Activated T-cell treated with anti-CD3 and anti-CD28 coated beads, Interleukin-2, amount 50 U/mL, for 72 hours (primary cell): Measurements from ENCODE around the gene SUPT4H1. TPM values are rescaled to one million over a fixed set of nuclear protein-coding genes. Genes with fewer than 3 reads are reported as not detected.
A peak's percentile ranks its signal among the peaks of the same experiment; 100 is the strongest.

Experiments
- ATAC-seq, 2 donors: fragments of 150-1000 bp; cut with Tn5 transposase; replicated peaks in 1 of 2; 2 replicates each; pipeline ENCODE4 v1.10.0; 2021; ENCODE audit warnings: moderate library complexity in 2 of 2, mild to moderate bottlenecking in 1 of 2
- DNase-seq, 2 donors: peaks; one replicate each; pipeline ENCODE4 v3.0.0; 2021 to 2022; ENCODE audit warnings: mixed read lengths in 1 of 2
- H3K27ac Mint-ChIP-seq: one replicate; pipeline ENCODE4 v1.8.0; 2022; ENCODE audit warnings: mild to moderate bottlenecking, moderate library complexity, mixed read lengths
- H3K27me3 Mint-ChIP-seq: one replicate; pipeline ENCODE4 v1.8.0; 2022; ENCODE audit warnings: low read depth, mixed read lengths
- H3K36me3 Mint-ChIP-seq, 2 donors: one replicate each; pipeline ENCODE4 v1.8.0; 2022; ENCODE audit warnings: mixed read lengths in 2 of 2, mild to moderate bottlenecking in 1 of 2; ENCODE audit not compliant: insufficient read depth in 2 of 2
- H3K4me1 Mint-ChIP-seq: one replicate; pipeline ENCODE4 v1.8.0; 2022; ENCODE audit warnings: low read depth, mixed read lengths
- H3K4me3 Mint-ChIP-seq, 2 donors: one replicate each; pipeline ENCODE4 v1.8.0; 2022; ENCODE audit warnings: mild to moderate bottlenecking in 2 of 2, mixed read lengths in 2 of 2, moderate library complexity in 2 of 2
- H3K9me3 Mint-ChIP-seq, 2 donors: one replicate each; pipeline ENCODE4 v1.8.0; 2022; ENCODE audit warnings: mixed read lengths in 2 of 2
- total RNA-seq, 2 donors: library from RNA; stranded (reverse); gene quantifications; one replicate each; pipeline ENCODE4 v1.2.3, GENCODE V29; 2022

The SUPT4H1 gene
- total RNA-seq, 2 donors from 2014 or later: 101 to 110 TPM

- no peaks in the 10 kb centered on the region for H3K27me3 Mint-ChIP-seq
- no peak for DNase-seq
- no peaks in the 10 kb centered on the region for H3K9me3 Mint-ChIP-seq
- H3K27ac Mint-ChIP-seq: no peak overlapping the region
- no peak for ATAC-seq
- peaks cover 9% of the 10 kb centered on the region for H3K4me1 Mint-ChIP-seq
- H3K36me3 Mint-ChIP-seq: no peaks in the 10 kb centered on the region
- no peak overlapping the region for H3K4me3 Mint-ChIP-seq
These were observed 12.4 kb upstream of the SUPT4H1 start for GRCh38 chr17:58364270-58364942.

DNA sequence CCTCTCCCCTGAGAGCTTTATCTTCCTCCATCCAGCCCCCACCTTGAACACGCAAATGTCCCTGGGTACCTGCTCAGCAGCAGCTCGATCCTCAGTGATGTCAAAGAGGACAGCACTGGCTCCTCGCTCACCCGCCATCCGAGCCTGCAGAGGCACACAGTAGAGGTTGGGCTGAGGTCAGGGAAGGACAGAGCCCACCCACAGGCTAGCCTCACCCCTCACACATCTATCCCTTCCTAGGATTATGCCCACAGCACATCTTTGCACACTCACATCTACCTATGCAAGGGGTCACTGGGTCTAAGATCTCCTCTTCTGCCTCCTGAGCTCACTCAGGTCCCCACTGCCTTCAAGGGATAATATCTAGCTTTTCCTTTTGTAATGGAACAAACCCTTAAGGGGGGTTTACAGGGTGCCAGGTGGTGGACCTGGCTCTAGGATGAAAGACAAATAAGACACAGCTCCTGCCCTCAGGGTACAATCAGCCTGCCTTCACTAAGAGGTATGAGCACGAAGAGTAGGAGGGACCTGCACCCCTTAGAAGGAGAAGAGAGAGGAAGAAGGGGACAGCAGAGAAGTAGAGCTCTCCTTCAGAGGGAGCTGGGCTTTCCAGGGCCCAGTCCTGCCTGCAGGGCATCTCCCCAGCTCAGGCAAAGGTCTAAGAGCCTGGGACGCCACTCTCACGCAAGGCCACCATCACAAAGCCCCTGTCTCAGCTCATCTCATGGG lies 11.6 kb upstream of the SUPT4H1 start:
- DNase-seq (no peak), ATAC-seq (peak in 1 of 2 donors; percentile 31)
- Mint-ChIP-seq H3K36me3 (no peaks in the 10 kb centered on the region), H3K27me3 (no peaks in the 10 kb centered on the region), H3K9me3 (no peaks in the 10 kb centered on the region), H3K27ac (no peak overlapping the region), H3K4me3 (no peak overlapping the region), H3K4me1 (peaks cover 7% of the 10 kb centered on the region)

- H3K27ac Mint-ChIP-seq: no peak overlapping the region
- H3K4me1 Mint-ChIP-seq: peaks cover 7% of the 10 kb centered on the region
- no peaks in the 10 kb centered on the region for H3K27me3 Mint-ChIP-seq
- DNase-seq (no peak), ATAC-seq (no peak)
- no peaks in the 10 kb centered on the region for H3K9me3 Mint-ChIP-seq
- H3K4me3 Mint-ChIP-seq: no peak overlapping the region
- no peaks in the 10 kb centered on the region for H3K36me3 Mint-ChIP-seq
These were observed 10.5 kb upstream of the SUPT4H1 start for GRCh38 chr17:58362368-58363014.

DNA sequence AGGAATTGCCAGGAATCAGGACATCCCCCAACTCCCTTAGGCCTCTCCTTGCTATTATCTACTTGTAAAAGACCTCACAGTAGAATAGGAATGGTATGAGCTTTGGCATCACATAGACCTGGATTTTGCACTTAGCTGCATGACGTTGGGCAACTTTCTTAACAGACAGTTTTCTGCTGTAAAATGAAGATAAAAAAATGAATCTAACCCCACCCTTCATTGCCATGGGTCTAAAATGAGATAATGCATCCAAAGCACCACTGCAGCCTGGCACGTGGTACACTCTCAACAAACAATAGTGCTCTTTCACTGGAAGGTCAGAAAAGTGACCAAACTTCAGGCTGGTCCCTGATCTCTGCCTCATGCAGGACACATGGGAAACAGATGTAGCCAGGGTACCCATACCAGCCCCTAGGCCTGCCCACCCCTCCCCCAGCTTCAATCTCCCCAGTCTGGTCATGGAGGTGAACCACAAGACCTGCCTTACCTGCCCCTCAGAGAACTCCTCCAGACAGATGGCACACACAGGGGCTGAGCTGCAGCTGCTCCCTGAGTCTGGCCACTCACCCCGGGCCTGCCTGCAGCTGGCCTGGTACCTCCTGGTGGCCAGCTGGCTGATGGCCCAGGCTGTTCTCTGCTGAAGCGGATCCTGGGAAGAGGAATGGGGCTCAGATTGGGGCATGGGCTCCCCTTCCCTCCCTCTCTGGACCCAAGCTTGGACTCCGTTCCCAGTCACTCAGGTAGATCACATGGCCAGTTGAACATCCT lies 8.5 kb upstream of the SUPT4H1 start:
- peak in 1 of 2 donors; percentile 14 for ATAC-seq
- no peak overlapping the region for H3K27ac Mint-ChIP-seq

DNA sequence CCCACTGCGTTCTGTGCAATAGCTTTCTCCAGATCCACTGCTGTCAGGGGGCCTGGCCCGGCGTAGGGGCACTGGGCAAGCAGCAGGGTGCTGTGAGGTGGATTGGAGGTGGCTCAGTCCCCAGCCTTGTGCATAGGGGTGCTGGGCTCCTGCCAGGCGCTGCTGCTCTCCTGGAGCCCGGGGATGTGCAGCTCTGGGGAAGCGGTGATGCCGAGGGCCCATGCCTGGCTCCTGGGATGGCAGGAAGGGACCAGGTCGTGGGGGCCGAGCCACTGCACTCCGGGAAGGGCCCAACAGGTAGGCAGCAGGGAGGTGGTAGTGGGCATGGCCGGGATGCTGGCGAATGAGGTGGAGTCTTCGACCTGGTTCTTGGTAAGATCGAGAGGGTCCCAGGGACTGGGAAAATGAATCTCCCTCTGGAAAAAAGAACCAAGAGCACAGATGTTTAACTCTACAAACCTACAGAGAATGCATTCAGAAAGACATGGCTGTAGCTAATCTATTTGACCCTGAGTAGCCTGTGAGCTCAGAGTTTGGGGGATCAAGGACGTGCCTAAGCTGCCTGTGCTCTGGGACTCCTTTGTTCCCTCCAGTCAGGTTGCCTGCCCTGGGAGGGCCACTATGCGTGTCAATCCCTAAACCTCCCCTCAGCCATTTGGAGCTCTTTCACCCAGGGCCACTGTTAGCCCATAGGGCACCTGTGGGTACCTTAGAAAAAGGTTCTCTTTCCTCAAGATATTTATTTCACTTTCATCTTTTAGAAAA lies 6.6 kb upstream of the SUPT4H1 start:
- Mint-ChIP-seq H3K4me1 (peaks cover 7% of the 10 kb centered on the region), H3K9me3 (no peaks in the 10 kb centered on the region), H3K27ac (no peak overlapping the region), H3K27me3 (no peaks in the 10 kb centered on the region), H3K4me3 (no peak overlapping the region), H3K36me3 (peaks cover 0 to 3% of the 10 kb centered on the region in 2 donors)
- no peak for ATAC-seq
- DNase-seq: no peak

More for the DNA sequence above, 8.5 kb upstream of the SUPT4H1 start:
- Mint-ChIP-seq H3K4me3 (no peak overlapping the region), H3K27me3 (no peaks in the 10 kb centered on the region), H3K9me3 (no peaks in the 10 kb centered on the region), H3K4me1 (no peaks in the 10 kb centered on the region), H3K36me3 (no peaks in the 10 kb centered on the region)
- no peak for DNase-seq

GRCh38 chr17:58357312-58358297 lies 5.6 kb upstream of the SUPT4H1 start:
- Mint-ChIP-seq H3K4me3 (no peak overlapping the region), H3K27me3 (no peaks in the 10 kb centered on the region), H3K27ac (no peak overlapping the region), H3K36me3 (peaks cover 0 to 7% of the 10 kb centered on the region in 2 donors), H3K9me3 (no peaks in the 10 kb centered on the region), H3K4me1 (peaks cover 14% of the 10 kb centered on the region)
- DNase-seq (no peak), ATAC-seq (no peak)

DNA sequence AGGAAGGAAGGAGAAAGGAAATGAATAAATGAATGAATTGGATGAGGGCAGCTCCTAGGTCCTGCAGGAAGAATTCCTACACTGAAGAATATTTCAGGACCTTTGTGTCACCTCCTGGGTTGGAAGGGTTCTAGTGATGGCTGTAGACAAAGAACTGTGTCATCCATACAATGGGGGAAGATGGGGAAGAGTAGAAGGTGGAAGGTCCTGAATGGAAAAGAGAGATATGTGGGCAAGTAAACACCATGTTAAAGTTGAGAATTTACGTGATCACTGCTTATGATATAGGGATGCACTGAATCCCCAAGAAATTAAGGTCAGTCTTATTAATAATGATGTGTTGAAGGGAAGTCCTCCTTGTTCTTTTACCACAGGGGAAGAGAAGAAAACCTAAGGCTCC lies 4.2 kb upstream of the SUPT4H1 start:
- peaks cover 7 to 14% of the 10 kb centered on the region in 2 donors for H3K36me3 Mint-ChIP-seq
- H3K4me3 Mint-ChIP-seq: no peak overlapping the region
- no peaks in the 10 kb centered on the region for H3K27me3 Mint-ChIP-seq
- no peak for DNase-seq
- H3K9me3 Mint-ChIP-seq: no peaks in the 10 kb centered on the region
- peaks cover 19% of the 10 kb centered on the region for H3K4me1 Mint-ChIP-seq
- no peak overlapping the region for H3K27ac Mint-ChIP-seq
- ATAC-seq: no peak

DNA sequence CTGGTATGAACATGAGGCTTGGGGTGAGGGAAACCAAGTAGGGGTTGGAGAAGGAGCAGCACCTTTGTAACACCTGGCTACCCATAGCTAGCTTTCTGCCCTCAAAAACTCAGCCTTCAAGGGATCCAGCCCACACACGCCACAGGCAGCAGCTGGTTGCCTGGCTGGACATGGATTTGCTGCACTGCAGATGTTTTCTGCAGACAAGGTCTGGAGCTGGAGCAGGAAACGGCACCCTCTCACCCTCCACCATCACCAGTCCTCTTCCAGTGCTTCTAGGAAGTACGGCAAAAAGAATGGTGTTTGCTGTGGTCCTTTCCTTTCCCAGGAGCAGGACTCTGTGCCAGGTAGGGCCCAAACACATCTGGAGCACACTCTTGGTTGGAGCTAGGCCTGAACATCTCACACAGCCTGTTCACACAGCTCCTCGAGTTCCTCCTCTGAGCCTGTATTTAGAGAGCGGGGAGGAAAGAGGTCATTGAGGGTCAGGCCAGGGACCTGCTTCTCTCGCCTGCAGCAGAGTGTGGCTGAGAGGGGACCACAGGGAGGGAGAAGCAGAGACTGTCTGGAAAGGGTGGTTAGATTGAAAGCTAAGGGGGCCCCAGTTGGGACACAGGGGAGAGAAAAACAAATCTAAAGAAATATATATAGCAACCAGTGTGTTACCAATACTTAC lies 2.7 kb upstream of the SUPT4H1 start:
- ATAC-seq (no peak), DNase-seq (no peak)
- peaks cover 10 to 20% of the 10 kb centered on the region in 2 donors for H3K36me3 Mint-ChIP-seq
- no peaks in the 10 kb centered on the region for H3K9me3 Mint-ChIP-seq
- H3K27me3 Mint-ChIP-seq: no peaks in the 10 kb centered on the region
- H3K27ac Mint-ChIP-seq: peak overlapping the region; percentile 97
- H3K4me3 Mint-ChIP-seq: no peak overlapping the region
- H3K4me1 Mint-ChIP-seq: peaks cover 30% of the 10 kb centered on the region

DNA sequence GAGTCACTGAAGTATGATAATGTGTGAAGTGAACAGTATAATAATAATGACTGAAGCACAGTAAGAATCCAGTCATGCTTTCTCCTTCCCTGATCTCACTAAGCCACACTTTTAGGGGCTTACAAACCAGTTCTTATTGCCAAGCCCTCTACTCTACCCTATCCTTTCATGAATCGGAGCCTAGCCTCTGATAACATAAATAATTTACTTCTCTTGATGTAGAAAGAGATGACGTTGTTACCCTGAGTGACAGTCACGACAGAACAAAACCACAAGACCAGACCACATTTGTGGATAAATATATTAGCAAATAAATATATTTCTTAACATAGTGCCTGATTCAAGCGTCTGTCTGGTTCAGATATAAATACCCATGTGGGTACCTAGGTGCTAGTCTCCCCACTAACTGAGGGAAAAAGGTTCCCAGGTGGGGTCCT lies 1.4 kb upstream of the SUPT4H1 start:
- Mint-ChIP-seq H3K4me3 (peak overlapping the region; percentile 99 to 100), H3K9me3 (no peaks in the 10 kb centered on the region), H3K27ac (peak overlapping the region; percentile 97), H3K27me3 (no peaks in the 10 kb centered on the region), H3K4me1 (peaks cover 43% of the 10 kb centered on the region), H3K36me3 (peaks cover 17 to 29% of the 10 kb centered on the region in 2 donors)
- no peak for DNase-seq
- no peak for ATAC-seq

DNA sequence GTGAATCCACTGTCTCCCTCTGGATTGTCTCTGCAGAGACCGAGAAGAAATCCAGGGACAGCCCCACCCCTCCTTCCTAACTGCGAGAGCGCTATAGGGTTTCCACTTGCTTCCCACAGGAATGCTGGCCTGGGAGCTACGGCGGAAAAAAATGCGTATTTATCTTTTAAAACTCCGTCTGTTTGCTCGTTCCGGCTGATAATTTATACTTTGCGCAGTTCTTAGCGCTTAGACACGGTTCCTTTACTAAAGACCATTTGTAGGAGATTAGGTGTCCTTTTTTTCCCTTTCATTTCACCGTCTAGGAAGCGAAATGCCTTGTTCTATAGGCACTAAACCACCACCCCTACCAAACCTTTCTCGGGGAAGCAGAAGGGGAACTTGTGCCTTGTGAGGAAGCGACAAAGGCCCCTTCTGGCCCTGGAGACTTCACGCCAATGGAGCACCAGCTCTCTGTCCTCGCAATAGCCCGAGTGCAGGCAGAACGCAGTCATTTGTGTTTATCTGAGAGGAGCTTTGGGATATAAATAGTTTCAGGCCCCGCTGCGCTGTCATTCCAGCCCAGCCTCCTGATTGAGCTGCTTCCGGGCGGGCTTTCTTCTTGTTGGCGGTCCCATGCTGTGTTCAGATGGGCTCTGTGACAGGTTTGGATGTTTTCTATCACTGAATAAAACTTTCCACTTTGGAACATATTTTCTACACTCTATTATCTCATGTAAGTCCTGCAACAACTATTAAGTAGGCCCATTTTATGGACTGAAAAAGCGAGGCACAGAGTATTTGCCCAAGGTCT lies 791 bp upstream of the SUPT4H1 start:
- no peaks in the 10 kb centered on the region for H3K27me3 Mint-ChIP-seq
- H3K9me3 Mint-ChIP-seq: no peaks in the 10 kb centered on the region
- peaks cover 47% of the 10 kb centered on the region for H3K4me1 Mint-ChIP-seq
- no peak for ATAC-seq
- peaks cover 20 to 29% of the 10 kb centered on the region in 2 donors for H3K36me3 Mint-ChIP-seq
- H3K27ac Mint-ChIP-seq: peak overlapping the region; percentile 97
- DNase-seq: peak; percentile 21 to 29
- H3K4me3 Mint-ChIP-seq: peak overlapping the region; percentile 99 to 100
